Stomach (tissue), 4 donors: Measurements from ENCODE around the gene COX4I1.

Experiments used
- EP300 ChIP-seq: sonication (generic); formaldehyde crosslinking; IDR thresholded peaks from one replicate; pipeline ENCODE4 v1.6.1; 2017; ENCODE audit warnings: antibody characterized with exemption
- POLR2A ChIP-seq, 4 donors: fragments of 450-650 bp; IDR thresholded peaks; one replicate each; pipeline ENCODE4 v1.6.1; 2016; ENCODE audit warnings: antibody characterized with exemption in 4 of 4, control low read depth in 2 of 4, mild to moderate bottlenecking in 1 of 4, moderate library complexity in 1 of 4
- TF ChIP-seq, protein P1 (sequence below), 7 experiments: fragments of 450-650 bp in 4 of 7; fragments of 200-600 bp in 3 of 7; sonication (generic) in 3 of 7; IDR thresholded peaks; one replicate each; pipeline ENCODE4 v1.5.1; 2016 to 2019; ENCODE audit warnings: antibody characterized with exemption in 7 of 7, control low read depth in 2 of 7, mild to moderate bottlenecking in 1 of 7

GRCh38 chr16:85810097-85810741, 10.7 kb downstream of the COX4I1 start:
- TF ChIP-seq, protein P1, sequence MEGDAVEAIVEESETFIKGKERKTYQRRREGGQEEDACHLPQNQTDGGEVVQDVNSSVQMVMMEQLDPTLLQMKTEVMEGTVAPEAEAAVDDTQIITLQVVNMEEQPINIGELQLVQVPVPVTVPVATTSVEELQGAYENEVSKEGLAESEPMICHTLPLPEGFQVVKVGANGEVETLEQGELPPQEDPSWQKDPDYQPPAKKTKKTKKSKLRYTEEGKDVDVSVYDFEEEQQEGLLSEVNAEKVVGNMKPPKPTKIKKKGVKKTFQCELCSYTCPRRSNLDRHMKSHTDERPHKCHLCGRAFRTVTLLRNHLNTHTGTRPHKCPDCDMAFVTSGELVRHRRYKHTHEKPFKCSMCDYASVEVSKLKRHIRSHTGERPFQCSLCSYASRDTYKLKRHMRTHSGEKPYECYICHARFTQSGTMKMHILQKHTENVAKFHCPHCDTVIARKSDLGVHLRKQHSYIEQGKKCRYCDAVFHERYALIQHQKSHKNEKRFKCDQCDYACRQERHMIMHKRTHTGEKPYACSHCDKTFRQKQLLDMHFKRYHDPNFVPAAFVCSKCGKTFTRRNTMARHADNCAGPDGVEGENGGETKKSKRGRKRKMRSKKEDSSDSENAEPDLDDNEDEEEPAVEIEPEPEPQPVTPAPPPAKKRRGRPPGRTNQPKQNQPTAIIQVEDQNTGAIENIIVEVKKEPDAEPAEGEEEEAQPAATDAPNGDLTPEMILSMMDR (IDR thresholded peaks at IDR 0.05): no peak
- TF ChIP-seq POLR2A (IDR thresholded peaks at IDR 0.05): no peak
- no peak for TF ChIP-seq EP300
